Nephron (organoid): ENCODE results near the gene ARHGEF7.
A peak's percentile ranks its signal among the peaks of the same experiment; 100 is the strongest.

Source experiments
- H3K27ac Mint-ChIP-seq, 3 experiments: 2 replicates each; pipeline ENCODE4 v1.8.0; 2020; ENCODE audit warnings: mixed read lengths in 3 of 3, mild to moderate bottlenecking in 2 of 3, moderate library complexity in 1 of 3
- H3K27me3 Mint-ChIP-seq: 2 replicates; pipeline ENCODE4 v1.8.0; 2021; ENCODE audit warnings: low read depth, mild to moderate bottlenecking, moderate library complexity, mixed read lengths
- H3K36me3 Mint-ChIP-seq: 2 replicates; pipeline ENCODE4 v1.8.0; 2020; ENCODE audit warnings: low read depth, mixed read lengths
- H3K4me1 Mint-ChIP-seq: 2 replicates; pipeline ENCODE4 v1.8.0; 2020; ENCODE audit warnings: mixed read lengths
- H3K4me3 Mint-ChIP-seq, 3 experiments: 2 replicates each; pipeline ENCODE4 v1.8.0; 2020; ENCODE audit warnings: mild to moderate bottlenecking in 3 of 3, mixed read lengths in 3 of 3, moderate library complexity in 2 of 3
- H3K9me3 Mint-ChIP-seq: 2 replicates; pipeline ENCODE4 v1.8.0; 2020; ENCODE audit warnings: mixed read lengths
- CTCF ChIP-seq, 3 experiments: fragments of 200-600 bp; sonication (generic); IDR thresholded peaks; one replicate each; pipeline ENCODE4 v1.5.0; 2021; ENCODE audit warnings: antibody characterized with exemption in 3 of 3; ENCODE audit not compliant: unreplicated experiment in 3 of 3

The ARHGEF7 gene

GRCh38 chr13:111265701-111266035 is 150.6 kb downstream of the ARHGEF7 start:
- TF ChIP-seq CTCF (IDR thresholded peaks at IDR 0.05; ENCODE audit: unreplicated experiment in 3 of 3), result no peak
- peaks cover 14% of the 10 kb centered on the region for H3K4me1 Mint-ChIP-seq
- peaks cover 51% of the 10 kb centered on the region for H3K36me3 Mint-ChIP-seq

GRCh38 chr13:111267205-111267604 is 152.1 kb downstream of the ARHGEF7 start:
- Mint-ChIP-seq H3K27me3 (no peaks in the 10 kb centered on the region), H3K36me3 (peaks cover 50% of the 10 kb centered on the region), H3K4me3 (no peak overlapping the region), H3K4me1 (peaks cover 14% of the 10 kb centered on the region), H3K9me3 (no peaks in the 10 kb centered on the region), H3K27ac (peak overlapping the region; percentile 1 to 89 (median 22))
- no peak for TF ChIP-seq CTCF (IDR thresholded peaks at IDR 0.05; ENCODE audit: unreplicated experiment in 3 of 3)

More at GRCh38 chr13:111265701-111266035, 150.6 kb downstream of the ARHGEF7 start:
- no peaks in the 10 kb centered on the region for H3K9me3 Mint-ChIP-seq
- no peak overlapping the region for H3K27ac Mint-ChIP-seq
- H3K27me3 Mint-ChIP-seq, result no peaks in the 10 kb centered on the region
- no peak overlapping the region for H3K4me3 Mint-ChIP-seq

DNA sequence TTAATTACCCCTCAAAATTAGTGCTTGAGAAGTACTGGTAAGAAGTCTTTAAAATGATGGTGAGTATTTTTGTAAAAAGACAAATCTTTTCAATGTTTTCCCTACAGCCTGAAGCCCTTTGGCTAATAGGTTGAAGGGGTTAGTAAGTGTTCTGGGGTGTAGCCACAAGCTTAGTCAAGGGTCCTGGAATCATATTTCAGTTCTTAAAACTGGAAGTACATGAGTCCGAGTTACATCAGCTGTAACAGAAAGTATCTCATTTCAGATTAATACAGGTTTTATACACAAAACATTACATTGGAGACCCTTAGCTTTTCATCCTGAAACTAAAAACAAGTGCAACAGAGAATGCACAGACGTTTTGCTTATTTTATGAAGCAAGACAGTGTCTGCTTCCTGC is 152.7 kb downstream of the ARHGEF7 start:
- TF ChIP-seq CTCF (IDR thresholded peaks at IDR 0.05; ENCODE audit: unreplicated experiment in 3 of 3), result no peak
- Mint-ChIP-seq H3K9me3 (no peaks in the 10 kb centered on the region), H3K4me1 (peaks cover 14% of the 10 kb centered on the region), H3K27ac (peak overlapping the region; percentile 1 to 89 (median 22)), H3K36me3 (peaks cover 46% of the 10 kb centered on the region), H3K27me3 (no peaks in the 10 kb centered on the region), H3K4me3 (no peak overlapping the region)

DNA sequence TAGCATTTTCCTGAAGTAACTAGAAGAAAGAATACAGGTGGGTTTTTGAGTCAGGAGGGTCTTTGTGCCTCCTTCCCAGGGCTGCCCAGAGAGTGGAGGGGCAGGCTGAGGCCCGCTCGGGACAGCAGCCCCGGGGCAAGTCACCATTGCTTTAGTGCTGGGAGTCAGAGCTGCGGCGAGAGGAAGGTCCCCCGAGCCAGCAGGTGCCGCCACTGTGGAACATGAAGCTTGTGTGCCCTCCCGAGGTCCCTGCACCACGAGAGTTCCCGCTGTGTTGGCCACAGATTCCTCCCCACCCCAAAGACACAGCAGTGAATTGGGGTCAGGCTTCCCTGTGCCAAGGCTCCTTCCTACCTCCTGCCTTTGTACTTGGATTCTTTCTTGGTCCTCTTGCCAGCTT is 154.4 kb downstream of the ARHGEF7 start:
- Mint-ChIP-seq H3K36me3 (peaks cover 47% of the 10 kb centered on the region), H3K27ac (no peak overlapping the region), H3K9me3 (no peaks in the 10 kb centered on the region), H3K4me1 (peaks cover 14% of the 10 kb centered on the region), H3K27me3 (no peaks in the 10 kb centered on the region), H3K4me3 (no peak overlapping the region)
- no peak for TF ChIP-seq CTCF (IDR thresholded peaks at IDR 0.05; ENCODE audit: unreplicated experiment in 3 of 3)

- peaks cover 46% of the 10 kb centered on the region for H3K36me3 Mint-ChIP-seq
- no peak overlapping the region for H3K4me3 Mint-ChIP-seq
- peaks cover 14% of the 10 kb centered on the region for H3K4me1 Mint-ChIP-seq
- H3K27me3 Mint-ChIP-seq, result no peaks in the 10 kb centered on the region
- H3K9me3 Mint-ChIP-seq, result no peaks in the 10 kb centered on the region
- no peak for TF ChIP-seq CTCF (IDR thresholded peaks at IDR 0.05; ENCODE audit: unreplicated experiment in 3 of 3)
- H3K27ac Mint-ChIP-seq, result no peak overlapping the region
These were observed 155.0 kb downstream of the ARHGEF7 start for GRCh38 chr13:111270126-111270525.

DNA sequence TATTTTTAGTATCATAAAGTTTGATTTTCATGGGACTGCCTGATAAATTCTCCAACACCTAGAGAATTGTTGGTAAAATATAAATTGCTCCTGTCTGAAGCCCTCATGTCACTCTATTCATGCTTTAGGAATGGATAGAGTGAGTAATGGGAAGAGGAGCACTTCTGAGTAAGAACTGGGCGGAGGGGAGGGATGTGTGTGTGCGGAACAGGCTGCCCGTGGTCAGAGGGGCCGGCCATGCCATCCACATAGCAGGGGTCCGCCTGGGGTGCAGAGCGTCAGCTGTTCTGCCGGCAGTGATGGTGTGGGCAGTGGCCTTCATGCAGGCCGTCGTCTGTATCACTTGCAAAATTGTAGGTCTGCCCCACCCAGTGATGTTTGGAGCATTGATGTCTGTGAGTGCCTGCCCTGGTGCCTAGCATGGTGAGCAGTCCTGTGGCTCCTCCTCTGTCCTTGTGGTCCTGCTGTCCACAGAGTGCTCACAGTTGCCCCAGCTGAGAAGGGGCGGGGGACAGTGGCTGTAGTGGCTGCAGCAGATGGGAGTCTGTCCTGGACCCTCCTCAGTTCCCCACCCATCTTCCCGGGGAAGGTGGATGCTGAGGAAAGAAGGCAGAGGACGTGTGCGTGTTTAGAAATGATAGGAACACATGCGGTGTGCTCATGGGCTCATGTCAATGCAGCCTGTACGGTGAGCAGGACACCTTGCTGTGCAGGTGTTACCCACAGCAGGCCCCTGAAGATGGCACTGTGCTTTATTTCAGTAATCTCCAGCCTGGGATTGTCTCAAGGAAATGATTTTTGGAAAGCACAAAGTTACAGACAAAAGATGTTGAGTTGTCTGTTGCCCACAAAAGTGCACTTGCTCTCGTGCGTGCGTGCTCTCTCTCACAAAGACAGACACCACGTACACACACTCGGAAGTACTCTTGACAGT is 155.9 kb downstream of the ARHGEF7 start:
- H3K36me3 Mint-ChIP-seq, result peaks cover 51% of the 10 kb centered on the region
- TF ChIP-seq CTCF (IDR thresholded peaks at IDR 0.05; ENCODE audit: unreplicated experiment in 3 of 3), result no peak
- peaks cover 14% of the 10 kb centered on the region for H3K4me1 Mint-ChIP-seq
- no peak overlapping the region for H3K4me3 Mint-ChIP-seq
- no peaks in the 10 kb centered on the region for H3K9me3 Mint-ChIP-seq
- no peak overlapping the region for H3K27ac Mint-ChIP-seq
- no peaks in the 10 kb centered on the region for H3K27me3 Mint-ChIP-seq
